Measurements from ENCODE around the gene CDH13. TPM values are rescaled to one million over a fixed set of nuclear protein-coding genes. Genes with fewer than 3 reads are reported as not detected.
A peak's percentile ranks its signal among the peaks of the same experiment; 100 is the strongest.

CDH13 gene
- total and polyA plus RNA-seq, 8 donors = 0.12 to 21.4 (median 1.7) TPM; not detected in 1

DNA sequence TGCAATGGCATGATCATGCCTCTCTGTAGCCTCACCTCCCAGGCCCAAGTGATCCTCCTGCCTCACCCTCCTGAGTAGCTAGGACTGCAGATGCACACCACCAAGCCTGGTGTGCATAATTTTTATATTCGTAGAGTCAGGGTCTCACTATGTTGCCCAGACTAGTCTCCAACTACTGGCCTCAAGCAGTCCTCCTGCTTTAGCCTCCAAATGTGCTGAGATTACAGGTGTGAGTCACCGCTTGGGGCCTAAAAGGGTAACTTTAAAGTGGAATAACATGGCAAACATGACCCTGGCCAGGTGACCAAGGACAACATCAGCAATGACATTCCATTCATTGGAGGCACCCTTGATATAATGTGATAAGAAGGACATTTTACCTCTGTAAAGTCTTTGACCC, 1207.2 kb downstream of the CDH13 start:
- Histone ChIP-seq H3K9me3 (no peaks in the 10 kb centered on the region), H3K36me3 (no peaks in the 10 kb centered on the region), H3K27me3 (peaks cover 0 to 13% (median 0%) of the 10 kb centered on the region in 3 donors), H3K4me3 (no peak overlapping the region), H3K27ac (no peak overlapping the region), H3K4me1 (peaks cover 0 to 9% (median 3%) of the 10 kb centered on the region in 4 donors)
- intact Hi-C loops (cut with DNase I; ENCODE audit: low total_unique reads) = no loop called here
- WGBS, 5 donors = 88 to 98% (median 94%) methylated on average over 2 of the region's 2 CpGs
- TF ChIP-seq EP300 (IDR thresholded peaks at IDR 0.05) (no peak), POLR2AphosphoS5 (IDR thresholded peaks at IDR 0.05) (no peak), POLR2A (IDR thresholded peaks at IDR 0.05) (no peak)
- TF ChIP-seq, protein P1, sequence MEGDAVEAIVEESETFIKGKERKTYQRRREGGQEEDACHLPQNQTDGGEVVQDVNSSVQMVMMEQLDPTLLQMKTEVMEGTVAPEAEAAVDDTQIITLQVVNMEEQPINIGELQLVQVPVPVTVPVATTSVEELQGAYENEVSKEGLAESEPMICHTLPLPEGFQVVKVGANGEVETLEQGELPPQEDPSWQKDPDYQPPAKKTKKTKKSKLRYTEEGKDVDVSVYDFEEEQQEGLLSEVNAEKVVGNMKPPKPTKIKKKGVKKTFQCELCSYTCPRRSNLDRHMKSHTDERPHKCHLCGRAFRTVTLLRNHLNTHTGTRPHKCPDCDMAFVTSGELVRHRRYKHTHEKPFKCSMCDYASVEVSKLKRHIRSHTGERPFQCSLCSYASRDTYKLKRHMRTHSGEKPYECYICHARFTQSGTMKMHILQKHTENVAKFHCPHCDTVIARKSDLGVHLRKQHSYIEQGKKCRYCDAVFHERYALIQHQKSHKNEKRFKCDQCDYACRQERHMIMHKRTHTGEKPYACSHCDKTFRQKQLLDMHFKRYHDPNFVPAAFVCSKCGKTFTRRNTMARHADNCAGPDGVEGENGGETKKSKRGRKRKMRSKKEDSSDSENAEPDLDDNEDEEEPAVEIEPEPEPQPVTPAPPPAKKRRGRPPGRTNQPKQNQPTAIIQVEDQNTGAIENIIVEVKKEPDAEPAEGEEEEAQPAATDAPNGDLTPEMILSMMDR (IDR thresholded peaks at IDR 0.05) = no peak
- no peak for DNase-seq

DNA sequence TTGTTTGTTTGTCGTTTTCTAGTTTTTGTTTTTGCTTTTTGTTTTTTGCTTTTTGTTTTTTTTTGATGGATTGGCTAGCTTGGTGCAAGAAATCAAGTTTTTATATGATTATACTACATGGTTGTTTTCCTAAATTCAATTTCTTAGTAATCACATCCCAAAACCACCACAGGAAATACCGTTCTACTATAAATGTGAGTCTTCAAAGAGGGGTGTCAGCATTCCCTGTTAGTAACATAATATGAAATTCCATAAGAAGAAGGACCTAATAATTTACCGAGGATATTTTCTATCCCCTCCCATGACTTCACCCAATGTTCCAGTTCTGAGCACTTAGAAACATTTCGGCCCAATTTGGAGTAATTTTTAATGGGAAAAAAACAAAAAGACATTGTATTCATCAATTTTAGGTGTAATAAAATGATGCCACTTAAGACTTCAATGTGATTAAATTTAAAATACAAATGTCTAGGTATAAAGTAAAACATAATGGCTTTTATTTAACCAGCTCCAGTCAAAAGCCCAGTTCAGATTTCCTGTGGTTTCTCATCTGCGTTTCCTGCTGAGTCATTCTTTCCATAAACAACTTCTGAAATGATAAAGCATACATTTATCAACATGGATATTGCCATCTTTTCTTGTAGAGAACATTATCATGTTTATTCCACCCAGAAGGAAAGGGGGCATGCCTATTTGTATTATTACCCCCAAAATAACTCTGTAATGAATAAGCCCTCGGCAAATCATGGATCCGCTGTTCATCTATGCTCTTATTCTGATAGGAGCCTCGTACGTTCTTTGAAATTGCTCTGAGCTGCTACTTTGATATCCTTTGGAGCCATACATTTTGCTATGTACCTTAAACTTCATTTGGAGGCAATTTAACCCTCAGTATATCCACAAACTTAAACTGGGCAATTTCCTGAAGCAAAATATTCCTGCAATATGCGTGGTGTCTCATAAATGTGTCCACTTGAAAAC, 1209.1 kb downstream of the CDH13 start:
- Histone ChIP-seq H3K4me3 (no peak overlapping the region), H3K36me3 (no peaks in the 10 kb centered on the region), H3K9me3 (no peaks in the 10 kb centered on the region), H3K4me1 (peaks cover 0 to 9% (median 3%) of the 10 kb centered on the region in 4 donors), H3K27ac (no peak overlapping the region), H3K27me3 (peaks cover 0 to 13% (median 0%) of the 10 kb centered on the region in 3 donors)
- WGBS, 5 donors = 50 to 58% (median 53%) methylated on average over 10 of the region's 10 CpGs
- peak in 1 of 2 donors; percentile 52 for DNase-seq
- intact Hi-C loops (cut with DNase I; ENCODE audit: low total_unique reads) = no loop called here
- TF ChIP-seq, protein P1 (IDR thresholded peaks at IDR 0.05) = no peak

GRCh38 chr16:83837566-83837965, 1210.8 kb downstream of the CDH13 start:
- WGBS, 5 donors = 87 to 95% (median 92%) methylated on average over 4 of the region's 4 CpGs
- Histone ChIP-seq H3K4me3 (no peak overlapping the region), H3K27me3 (peaks cover 0 to 13% (median 0%) of the 10 kb centered on the region in 3 donors), H3K4me1 (peaks cover 0 to 9% (median 3%) of the 10 kb centered on the region in 4 donors), H3K27ac (no peak overlapping the region), H3K36me3 (no peaks in the 10 kb centered on the region), H3K9me3 (no peaks in the 10 kb centered on the region)
- TF ChIP-seq POLR2A (IDR thresholded peaks at IDR 0.05) (no peak), POLR2AphosphoS5 (IDR thresholded peaks at IDR 0.05) (no peak), EP300 (IDR thresholded peaks at IDR 0.05) (no peak)
- TF ChIP-seq, protein P1 (IDR thresholded peaks at IDR 0.05) = no peak
- DNase-seq = no peak
- intact Hi-C loops (cut with DNase I; ENCODE audit: low total_unique reads) = no loop called here

- no peak overlapping the region for H3K4me3 ChIP-seq
- no peak overlapping the region for H3K27ac ChIP-seq
- peaks cover 0 to 9% (median 3%) of the 10 kb centered on the region in 4 donors for H3K4me1 ChIP-seq
- intact Hi-C loops (cut with DNase I; ENCODE audit: low total_unique reads) = no loop called here
- H3K9me3 ChIP-seq = no peaks in the 10 kb centered on the region
- TF ChIP-seq, protein P1 (IDR thresholded peaks at IDR 0.05) = no peak
- TF ChIP-seq POLR2A (IDR thresholded peaks at IDR 0.05) = no peak
- TF ChIP-seq POLR2AphosphoS5 (IDR thresholded peaks at IDR 0.05) = no peak
- TF ChIP-seq EP300 (IDR thresholded peaks at IDR 0.05) = no peak
- peaks cover 0 to 13% (median 0%) of the 10 kb centered on the region in 3 donors for H3K27me3 ChIP-seq
- DNase-seq = no peak
- no peaks in the 10 kb centered on the region for H3K36me3 ChIP-seq
- 66 to 80% (median 73%) methylated on average over 4 of the region's 4 CpGs for WGBS, 5 donors
These were observed 1211.4 kb downstream of the CDH13 start for GRCh38 chr16:83838151-83838550.
